ENCODE data around the gene GARIN5A.
A peak's percentile ranks its signal among the peaks of the same experiment; 100 is the strongest.
"Not testable (repeated sequence)": the region's sequence is repeated elsewhere in the genome, so short reads cannot be mapped to it uniquely, and the experiment has no call there.

The GARIN5A gene

DNA sequence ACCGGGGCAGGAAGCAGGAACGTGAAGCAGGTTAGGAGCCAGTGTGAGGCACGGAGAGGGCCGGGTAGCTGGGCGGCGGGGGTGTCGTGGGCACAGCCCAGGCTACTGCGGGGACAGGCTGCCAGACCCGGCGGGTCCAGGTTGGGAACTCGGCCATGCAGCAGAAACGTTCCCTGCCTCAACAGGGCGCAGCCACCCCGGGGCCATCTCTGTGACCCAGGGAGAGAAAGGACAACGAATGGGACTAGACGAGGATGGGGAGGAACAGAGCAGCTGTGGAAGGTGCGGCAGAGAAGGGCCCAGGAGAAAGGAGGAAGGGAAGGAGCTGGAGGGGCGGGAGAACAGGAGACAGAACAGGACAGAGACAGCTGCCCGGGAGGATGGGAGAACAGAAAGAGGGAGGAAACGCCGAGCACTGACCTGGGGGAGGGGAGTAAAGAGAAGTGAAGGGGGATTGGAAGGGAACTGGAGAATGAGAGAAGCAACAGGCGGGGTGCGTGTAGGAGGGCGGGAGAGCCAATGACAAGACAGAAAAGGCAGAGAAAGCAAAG lies 12.9 kb upstream of the GARIN5A start:
- DNase-seq (ENCODE audit: low spot score), result no peak

DNA sequence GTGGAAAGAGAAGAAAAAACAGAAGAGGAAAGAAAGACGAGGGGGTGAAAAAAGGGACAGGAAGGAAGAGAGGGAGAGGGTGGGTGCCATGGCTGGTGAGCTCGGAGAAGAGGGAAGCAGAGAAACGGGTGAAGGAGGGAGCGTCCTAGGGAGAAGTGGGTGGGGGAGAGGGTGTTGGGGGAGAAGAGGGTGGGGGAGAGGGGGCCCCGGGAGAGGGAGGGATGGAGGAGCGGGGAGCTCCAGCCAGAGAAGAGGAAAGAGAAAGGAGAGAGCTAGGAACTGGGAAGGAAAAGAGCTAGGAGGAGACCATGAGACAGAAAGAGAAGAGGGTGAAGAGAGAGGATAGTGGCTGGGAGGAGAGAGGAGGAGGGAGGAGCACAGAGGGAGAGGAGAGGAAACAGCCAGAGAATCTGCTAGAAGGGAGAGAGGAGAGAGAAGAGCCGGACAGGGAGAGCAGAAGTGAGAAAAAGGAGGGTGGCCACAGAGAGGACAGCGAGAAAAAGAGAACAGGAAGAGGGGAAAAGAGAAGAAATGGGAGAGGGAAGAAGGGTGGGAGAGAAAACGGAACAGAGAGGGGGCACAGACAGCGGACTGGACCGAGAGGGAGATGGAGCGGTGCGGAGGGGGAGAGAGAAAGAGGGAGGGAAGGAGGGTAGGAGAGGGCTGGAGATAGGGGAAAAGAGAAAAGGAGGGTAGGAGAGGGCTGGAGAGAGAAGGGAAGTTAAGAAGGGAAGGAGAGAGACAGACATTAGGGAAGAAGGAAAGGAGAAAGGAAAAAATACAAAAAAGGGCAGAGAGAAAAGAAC lies 11.9 kb upstream of the GARIN5A start:
- DNase-seq (ENCODE audit: low spot score), result no peak
- no peak for FAIRE-seq

More for the DNA sequence above, 12.9 kb upstream of the GARIN5A start:
- no peak for FAIRE-seq

DNA sequence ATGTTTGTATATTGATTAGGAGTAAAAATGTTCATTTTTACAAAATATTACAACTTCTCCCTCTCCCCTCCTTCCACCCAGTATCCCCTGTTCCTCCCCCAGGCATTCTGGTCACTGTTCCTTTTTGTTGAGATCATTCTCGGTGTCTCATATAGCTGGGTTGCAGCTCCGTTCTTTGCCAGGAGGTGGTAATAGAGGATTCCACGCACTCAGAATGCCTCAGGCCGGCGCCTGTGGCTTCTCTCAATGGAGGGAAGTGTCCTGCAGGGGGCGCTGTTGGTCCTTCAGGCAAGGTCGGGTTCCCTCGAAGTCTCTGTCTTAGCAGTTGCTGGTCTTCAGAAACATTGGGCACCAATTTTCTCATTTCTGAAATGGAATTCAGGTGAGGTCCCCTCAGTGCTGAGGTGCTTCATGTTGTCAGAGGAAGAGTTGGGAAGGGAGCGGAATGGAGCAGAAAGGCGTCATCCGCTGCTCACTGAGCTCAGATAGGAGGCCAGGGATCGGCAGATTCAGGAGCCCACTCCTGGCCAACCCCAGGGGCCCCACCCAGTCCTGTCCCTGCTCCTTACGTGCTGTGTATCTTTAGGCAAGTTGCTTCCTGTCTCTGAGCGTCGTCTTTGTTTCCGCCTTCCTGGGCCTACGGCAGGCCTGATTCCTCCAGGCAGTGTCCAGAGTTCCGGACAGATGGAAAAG lies 10.3 kb upstream of the GARIN5A start:
- DNase-seq (ENCODE audit: low spot score) (peak; percentile 31), FAIRE-seq (no peak)

DNA sequence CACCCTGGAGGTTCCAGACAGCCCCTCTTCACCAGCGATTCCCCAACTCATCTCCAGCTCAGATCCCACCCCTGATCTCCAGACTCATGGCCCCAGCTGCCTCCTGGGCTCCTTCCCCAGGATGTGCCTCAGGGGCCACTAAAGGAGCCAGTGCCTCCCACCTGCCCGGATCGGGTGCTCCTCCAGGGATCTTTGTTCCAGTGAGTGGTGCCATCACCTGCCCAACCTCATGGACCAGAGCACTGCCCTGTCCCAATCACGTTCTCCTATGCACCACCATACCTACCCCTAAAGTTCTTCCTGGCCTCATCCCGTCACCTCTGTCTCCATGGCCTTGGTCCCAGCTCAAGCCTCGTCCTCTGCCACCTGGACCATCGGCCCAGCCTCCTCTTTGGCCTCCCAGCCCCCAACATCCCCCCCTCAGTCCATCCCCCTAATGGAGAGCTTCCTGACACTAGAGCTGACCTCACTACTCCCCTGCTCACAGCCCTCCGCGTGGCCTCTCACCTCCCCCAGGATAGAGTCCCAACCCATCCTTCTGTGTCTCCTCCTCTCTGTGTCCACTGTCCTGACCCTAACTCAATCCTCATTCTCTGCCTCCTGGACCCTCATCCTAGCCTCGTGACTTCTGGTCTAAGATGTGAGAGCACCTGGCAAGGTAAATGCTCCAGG lies 8.8 kb upstream of the GARIN5A start:
- no peak for FAIRE-seq
- no peak for DNase-seq (ENCODE audit: low spot score)

DNA sequence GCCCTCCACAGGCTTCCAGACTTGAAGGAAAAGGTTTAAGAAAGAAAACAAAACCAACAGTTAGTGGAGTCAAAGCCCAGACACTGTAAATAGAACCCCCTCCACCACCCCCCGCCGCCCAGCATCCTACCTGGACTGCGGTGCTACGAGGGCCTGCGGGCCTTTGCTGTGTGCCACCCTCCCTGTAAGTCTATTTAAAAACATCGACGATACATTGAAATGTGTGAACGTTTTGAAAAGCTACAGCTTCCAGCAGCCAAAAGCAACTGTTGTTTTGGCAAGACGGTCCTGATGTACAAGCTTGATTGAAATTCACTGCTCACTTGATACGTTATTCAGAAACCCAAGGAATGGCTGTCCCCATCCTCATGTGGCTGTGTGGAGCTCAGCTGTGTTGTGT lies 6.3 kb upstream of the GARIN5A start:
- no peak for FAIRE-seq
- no peak for DNase-seq (ENCODE audit: low spot score)

DNA sequence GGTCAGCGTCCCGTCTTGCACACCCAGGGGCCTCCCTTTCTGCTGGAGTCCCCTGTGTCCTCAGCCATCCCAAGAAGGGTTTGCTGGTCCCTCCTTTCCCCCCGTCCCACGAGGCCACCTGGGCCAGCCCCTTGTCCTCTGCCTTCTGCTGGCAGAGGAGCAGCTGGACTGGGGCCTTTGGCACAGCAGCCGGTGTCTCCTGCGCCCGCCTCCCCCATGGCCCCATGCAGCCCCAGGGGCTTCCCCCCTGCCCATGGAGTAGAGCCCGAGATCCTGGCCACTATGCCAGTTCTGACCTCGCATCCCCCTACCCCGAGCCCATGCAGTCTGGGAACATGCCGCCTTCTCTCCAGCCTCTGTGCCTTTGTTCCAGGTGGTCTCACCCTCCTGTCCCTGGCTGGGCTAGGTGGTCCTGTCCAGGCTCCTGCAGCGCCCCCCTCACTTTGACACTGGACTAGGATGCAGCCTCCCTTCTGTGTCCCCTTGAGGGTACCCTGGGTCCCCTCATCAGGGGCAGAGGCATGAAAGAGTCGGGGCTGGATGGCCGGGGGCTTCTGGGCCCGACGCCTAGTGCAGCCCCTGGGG lies 5.7 kb upstream of the GARIN5A start:
- no peak for FAIRE-seq
- DNase-seq (ENCODE audit: low spot score), result no peak

DNA sequence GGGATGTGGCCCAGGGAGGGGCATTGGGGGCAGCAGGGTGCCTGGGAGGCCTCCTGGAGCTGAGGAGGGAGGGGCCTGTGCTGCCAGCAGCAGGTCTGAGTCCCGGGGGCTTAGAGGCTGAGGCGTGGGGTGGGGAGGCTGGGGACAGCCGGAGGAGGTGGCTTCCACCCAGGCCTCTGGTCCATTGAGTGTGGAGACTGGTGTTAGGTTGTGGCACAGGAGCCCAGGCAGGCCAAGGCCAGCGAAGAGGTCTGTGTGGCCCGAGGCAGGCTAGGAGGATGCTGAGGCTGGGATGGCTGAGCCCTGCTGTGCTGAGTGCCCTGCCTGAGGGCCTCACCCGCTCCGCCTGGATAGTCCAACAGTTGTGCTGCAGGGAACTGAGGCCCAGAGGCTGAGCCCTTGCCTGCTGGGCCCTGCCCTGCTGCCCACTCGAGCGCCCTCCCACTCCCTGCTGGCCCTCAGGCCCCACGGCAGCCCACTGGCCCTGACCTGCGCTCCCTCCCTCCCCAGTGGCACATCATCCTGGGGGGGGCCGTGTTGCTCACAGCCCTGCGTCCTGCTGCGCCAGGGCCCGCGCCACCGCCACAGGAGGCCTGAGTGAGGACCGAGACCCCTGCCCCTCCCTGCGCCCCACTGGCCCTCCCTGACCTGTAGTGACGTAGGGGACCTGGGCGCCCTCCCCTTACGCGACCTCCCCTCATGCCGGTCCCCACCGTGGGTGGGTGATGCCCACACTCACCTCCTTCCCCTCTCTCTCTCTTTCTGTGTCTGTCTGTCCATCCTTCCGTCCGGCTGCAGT lies 4.9 kb upstream of the GARIN5A start:
- FAIRE-seq, result no peak
- no peak for DNase-seq (ENCODE audit: low spot score)

DNA sequence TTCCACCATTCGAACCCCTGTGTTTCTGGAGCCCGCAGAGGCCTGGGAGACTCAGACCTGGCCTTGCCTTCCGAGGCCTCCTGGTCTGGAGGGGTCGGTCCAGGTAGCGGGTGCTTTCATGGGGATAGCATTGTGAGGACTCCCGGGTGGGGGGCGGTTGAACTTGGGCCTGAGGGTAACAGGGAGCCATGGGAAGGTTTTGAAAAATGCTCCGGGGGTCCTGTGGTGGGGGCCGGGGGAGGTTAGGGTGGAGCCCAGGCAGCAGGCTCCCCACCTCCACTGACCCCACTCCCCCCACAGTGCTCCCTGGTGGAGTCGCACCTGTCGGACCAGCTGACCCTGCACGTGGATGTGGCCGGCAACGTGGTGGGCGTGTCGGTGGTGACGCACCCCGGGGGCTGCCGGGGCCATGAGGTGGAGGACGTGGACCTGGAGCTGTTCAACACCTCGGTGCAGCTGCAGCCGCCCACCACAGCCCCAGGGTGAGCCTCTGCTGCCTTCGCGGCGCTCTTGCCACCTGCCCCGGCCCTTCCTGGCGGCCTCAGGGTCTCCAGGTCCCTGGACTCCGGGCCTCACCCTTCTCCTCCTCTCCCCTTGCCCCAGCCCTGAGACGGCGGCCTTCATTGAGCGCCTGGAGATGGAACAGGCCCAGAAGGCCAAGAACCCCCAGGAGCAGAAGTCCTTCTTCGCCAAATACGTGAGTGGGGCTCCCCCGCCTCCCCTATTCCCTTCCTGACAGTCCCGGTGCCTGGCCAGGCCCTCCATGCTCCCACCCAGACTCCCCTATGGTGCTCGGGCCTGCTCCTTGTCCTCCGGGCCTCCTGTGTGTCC lies 3.8 kb upstream of the GARIN5A start:
- FAIRE-seq (no peak), DNase-seq (ENCODE audit: low spot score) (no peak)

DNA sequence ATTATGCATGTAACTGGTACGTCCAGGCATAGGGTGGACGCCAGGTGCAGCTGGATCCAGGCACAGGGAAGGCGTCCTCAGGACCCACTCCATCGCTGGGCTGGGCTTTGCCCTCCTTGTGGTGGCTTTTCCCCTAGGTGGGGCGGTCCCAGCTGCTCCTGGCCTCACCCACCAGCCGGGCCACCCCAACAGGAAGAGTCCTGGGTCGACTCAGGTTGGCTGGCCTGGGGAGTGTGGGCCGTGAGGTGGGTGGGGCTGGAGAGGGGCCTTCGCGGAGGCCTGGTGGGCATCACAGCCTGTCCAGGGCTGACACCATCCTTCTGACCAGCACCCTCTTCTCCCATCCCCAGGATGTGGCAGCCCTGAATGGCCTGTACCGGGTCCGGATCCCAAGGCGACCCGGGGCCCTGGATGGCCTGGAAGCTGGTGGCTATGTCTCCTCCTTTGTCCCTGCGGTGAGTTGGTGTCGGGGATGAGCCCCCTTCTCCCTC lies 3.2 kb upstream of the GARIN5A start:
- no peak for DNase-seq (ENCODE audit: low spot score)

DNA sequence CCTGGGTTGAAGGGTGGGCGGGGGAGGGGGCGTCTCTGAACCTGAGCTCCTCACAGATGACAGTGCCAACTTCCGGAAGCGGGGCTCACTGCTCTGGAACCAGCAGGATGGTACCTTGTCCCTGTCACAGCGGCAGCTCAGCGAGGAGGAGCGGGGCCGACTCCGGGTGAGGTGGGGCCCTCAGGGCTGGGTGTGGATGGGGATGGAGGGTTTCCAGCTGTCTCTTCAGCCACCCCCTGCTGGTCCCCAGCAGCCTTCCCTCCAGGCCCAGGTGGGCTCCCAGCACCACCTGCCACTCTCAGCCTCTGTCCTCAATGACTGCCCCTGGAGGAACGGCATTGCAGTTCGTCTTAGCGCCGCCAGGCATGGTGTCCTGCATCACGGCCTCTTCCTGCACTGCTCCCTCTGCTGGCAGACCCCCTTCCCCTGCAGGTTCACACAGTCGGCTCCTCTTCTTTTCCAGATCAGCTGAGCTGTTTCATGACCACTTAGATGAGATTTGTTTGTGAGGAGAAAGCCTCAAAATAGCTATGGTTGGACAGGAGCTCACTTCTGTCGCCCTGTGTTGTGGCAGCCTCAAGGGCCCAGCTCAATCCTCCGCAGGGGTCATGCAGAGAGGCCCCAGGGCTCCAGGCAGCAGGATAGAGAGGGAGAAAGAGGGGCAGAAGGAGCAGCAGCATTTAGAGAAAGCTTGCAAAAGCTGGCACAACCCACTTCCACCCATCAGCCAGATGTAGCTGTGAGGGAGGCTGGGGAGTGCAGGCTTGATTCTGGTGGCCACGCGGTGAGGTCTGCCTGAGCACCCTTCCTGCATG lies 2.5 kb upstream of the GARIN5A start:
- DNase-seq (ENCODE audit: low spot score) (peak; percentile 70), FAIRE-seq (no peak)

More for the DNA sequence above, 3.2 kb upstream of the GARIN5A start:
- no peak for FAIRE-seq

DNA sequence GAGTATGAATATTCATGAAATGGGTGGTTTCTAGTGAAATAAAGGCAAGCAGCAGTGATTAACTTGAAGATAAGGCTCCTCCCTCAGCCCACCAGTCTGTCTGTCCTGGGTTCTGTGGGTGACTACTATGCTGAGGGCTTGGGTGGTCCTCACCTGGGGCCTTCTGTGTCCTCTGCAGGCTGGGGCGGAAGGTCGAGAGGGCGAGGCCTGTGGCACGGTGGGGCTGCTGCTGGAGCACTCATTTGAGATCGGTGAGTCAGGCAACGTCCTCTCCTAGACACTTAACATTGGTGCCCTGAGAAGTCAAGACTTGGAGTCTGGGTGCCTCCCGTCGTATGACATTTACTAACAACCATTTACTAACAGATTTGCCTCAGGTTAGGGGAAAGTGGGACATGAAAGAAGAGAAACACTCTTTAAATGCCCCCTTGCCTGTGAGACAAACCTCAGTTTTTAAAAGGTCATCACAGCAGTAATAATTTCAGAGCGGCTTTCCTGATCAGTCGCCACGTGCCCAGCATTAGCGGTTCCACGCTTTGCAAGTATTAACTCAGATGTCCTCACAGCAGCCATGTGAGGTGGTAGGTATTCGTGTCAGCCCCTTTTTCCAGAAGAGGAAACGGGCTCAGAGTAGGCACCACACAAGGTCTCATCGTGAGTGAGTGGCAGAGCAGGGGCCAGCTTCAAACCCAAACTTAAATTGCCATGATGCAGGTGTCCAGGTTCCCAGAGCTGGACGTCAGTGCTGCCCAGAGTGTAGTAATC lies 1.3 kb upstream of the GARIN5A start:
- no peak for DNase-seq (ENCODE audit: low spot score)
- no peak for FAIRE-seq

DNA sequence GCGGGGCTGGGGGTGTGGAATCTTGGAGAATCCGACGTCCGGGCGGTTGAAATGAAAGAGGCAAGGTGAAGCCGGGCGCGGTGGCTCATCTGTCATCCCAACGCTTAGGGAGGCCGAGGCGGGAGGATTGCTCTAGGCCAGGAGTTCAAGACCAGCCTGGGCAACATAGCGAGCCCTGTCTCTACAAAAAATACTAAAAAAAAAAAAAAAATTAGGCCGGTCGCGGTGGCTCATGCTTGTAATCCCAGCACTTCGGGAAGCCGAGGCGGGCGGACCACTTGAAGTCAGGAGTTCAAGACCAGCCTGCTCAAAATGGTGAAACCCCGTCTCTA lies 225 bp upstream of the GARIN5A start:
- DNase-seq (ENCODE audit: low spot score) (no peak), FAIRE-seq (no peak)

DNA sequence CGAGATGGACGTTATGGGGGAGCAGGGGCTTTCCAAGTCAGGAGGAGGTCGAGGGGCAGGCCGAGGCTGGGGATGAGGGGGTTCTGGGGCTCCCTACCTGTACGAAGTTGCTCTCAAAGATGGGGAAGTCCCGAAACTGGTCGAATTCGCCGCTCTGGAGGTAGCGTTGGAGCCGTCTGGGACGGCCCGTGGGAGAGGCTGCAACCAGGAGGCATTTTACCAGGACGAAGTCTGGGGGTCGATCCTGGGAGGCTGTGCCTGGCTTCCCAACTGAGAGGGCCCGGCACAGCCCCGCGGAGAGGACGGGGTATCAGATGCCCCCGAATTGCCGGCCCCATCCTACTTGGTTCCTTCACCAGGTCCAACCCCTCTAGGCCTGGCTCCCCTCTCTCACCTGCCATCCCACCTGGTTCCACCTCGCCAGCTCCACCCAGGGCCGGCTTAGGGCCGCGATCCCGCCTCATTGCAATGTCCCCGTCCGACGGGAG lies 868 bp downstream of the GARIN5A start:
- FAIRE-seq, result no peak
- no peak for DNase-seq (ENCODE audit: low spot score)

DNA sequence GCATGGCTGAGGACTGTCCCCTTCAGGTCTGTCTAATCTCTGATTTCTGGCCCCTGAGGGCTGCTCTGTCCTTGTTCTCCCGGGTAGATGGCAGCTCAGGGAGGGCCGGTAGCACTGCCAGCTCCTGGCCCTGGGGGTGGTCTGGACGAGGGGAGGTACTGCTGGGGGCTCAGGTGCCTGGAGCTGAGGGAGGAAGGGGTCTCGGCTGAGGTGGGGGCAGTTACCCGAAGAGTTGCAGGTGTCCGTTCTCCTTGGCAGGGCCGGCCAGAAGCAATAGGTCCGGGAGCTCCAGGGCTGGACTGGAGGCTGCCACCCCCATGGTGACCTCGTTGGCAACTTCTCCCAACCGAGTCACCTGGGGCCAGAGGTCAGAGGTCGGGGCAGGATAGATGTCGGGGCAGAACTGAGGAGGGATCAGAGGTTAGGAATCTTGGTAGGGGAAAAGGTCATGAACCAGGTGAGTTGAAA lies 1.5 kb downstream of the GARIN5A start:
- FAIRE-seq (no peak), DNase-seq (ENCODE audit: low spot score) (no peak)

DNA sequence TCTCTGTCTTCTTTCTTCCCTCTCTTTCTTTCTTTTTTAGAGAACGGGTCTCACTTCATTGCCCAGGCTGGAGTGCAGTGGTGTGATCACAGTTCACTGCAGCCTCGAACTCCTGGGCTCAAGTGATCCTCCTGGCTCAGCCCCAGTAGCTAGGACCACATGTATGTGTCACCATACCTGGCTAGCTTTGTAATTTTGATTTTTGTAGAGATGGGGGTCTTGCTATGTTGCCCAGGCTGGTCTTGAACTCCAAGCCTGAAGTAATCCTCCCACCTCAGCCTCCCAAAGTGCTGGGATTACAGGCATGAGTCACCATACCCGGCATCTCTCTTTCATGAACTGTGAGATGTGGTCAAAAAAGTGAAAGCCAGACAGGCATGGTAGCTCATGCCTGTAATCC lies 3.3 kb downstream of the GARIN5A start:
- not testable (repeated sequence) for DNase-seq (ENCODE audit: low spot score); FAIRE-seq

DNA sequence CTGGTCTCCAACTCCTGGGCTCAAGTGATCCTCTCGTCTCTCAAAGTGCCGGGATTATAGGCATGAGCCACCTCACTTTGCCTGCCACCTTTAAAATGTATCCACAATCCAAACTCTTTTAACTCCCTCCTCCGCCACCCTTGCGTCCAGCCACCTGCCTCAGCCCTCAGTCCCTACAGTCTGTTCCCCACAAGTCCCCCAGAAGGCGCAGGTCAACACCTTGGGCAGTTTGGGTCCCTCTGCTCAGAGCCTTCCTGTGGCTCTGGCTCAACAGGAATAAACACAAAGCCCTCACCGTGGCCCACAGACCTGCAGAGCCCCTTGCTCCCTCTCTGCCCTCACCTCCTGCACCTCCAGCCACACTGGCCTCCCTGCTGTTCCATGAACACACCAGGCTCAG lies 7.8 kb downstream of the GARIN5A start:
- no peak for DNase-seq (ENCODE audit: low spot score)
- no peak for FAIRE-seq

DNA sequence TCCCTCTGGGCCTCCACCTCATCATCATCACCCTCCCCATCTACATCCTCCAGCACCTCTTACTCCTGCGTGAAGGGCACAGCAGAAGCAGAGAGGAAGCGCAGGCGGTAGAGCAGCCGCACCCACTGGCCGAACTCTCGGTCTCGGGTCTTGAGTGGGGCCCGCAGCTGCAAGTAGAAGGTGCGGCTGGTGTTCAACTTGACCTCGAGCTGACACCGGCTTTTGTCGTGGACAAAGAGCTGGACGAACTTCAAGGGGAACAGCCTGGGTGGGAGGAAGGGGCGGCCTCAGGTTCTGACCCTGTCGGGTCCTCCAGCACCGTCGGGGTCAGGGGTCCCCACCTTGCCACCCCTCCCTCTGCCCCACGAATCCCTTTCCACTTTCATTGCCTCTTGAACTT lies 9.1 kb downstream of the GARIN5A start:
- no peak for DNase-seq (ENCODE audit: low spot score)
- FAIRE-seq, result no peak

DNA sequence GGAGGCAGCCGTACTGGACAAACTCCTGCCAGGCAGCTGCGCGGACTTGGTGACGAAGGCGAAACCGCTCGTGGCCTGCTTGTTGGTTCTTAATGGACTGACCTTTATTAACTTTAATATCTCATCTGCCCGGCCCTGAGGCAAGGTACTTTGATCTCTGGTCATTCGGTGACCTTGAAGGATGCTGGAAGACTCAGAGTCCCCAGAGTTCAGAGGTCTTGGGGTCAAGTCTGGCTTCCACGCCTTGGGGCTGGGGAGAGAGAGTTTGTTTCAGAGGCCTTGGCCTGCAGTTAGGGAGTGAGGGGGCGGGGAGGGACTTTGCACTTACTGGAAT lies 10.0 kb downstream of the GARIN5A start:
- no peak for FAIRE-seq

More for the DNA sequence above, 10.0 kb downstream of the GARIN5A start:
- no peak for DNase-seq (ENCODE audit: low spot score)

All from urothelium cell line (cell line).